Spinal cord (tissue), 10 donors: ENCODE results near the gene PPP6R2. TPM values are rescaled to one million over a fixed set of nuclear protein-coding genes. Genes with fewer than 3 reads are reported as not detected.
"Not testable (repeated sequence)": the region's sequence is repeated elsewhere in the genome, so short reads cannot be mapped to it uniquely, and the experiment has no call there.

Experiments used
- DNase-seq, 6 donors: peaks; one replicate each; pipeline versions ENCODE4 v3.0.0 to v3.0.0-alpha.2; 2013 to 2015; ENCODE audit warnings: low spot score in 6 of 6, low read depth in 4 of 6
- H3K27ac ChIP-seq: one replicate; pipeline ENCODE4 v1.5.1; 2013; ENCODE audit warnings: low read depth, low read length, control low read depth
- H3K27me3 ChIP-seq: one replicate; pipeline ENCODE4 v1.6.1; 2013; ENCODE audit warnings: low read length; ENCODE audit not compliant: control insufficient read depth, insufficient read depth
- H3K36me3 ChIP-seq: one replicate; pipeline ENCODE4 v1.6.1; 2013; ENCODE audit warnings: low read length; ENCODE audit not compliant: control insufficient read depth, insufficient read depth
- H3K4me1 ChIP-seq: one replicate; pipeline ENCODE4 v1.6.1; 2013; ENCODE audit warnings: low read length; ENCODE audit not compliant: control insufficient read depth, insufficient read depth
- H3K4me3 ChIP-seq: one replicate; pipeline ENCODE4 v1.5.1; 2013; ENCODE audit warnings: low read depth, low read length, control low read depth
- H3K9me3 ChIP-seq: one replicate; pipeline ENCODE4 v1.6.1; 2013; ENCODE audit warnings: low read length; ENCODE audit not compliant: control insufficient read depth, insufficient read depth
- WGBS: methylation state at CpG from one replicate; pipeline ENCODE4 v1.1.5; 2013; ENCODE audit warnings: missing lambda C conversion rate; ENCODE audit not compliant: insufficient coverage; 5-methylcytosine and 5-hydroxymethylcytosine counted together
- polyA plus RNA-seq, 2 donors: library from polyadenylated mRNA; unstranded; fragments of 120-200 nt; gene quantifications; one replicate each; pipeline ENCODE4 v1.2.1, GENCODE V29; 2013; ENCODE audit not compliant: insufficient read length in 2 of 2
- total RNA-seq, 2 donors: library from RNA; depleted of rRNA in 1 of 2; stranded (reverse); fragments of 120-200 nt in 1 of 2; fragments of >200 nt in 1 of 2; gene quantifications; one replicate each; pipeline versions ENCODE4 v1.2.3 to v1.2.4, GENCODE V29; 2013 to 2014
- donor health status: healthy.

The PPP6R2 gene
- total and polyA plus RNA-seq, 4 donors: 42.9 to 84.9 (median 67.5) TPM

GRCh38 chr22:50406416-50407170 is 63.5 kb downstream of the PPP6R2 start:
- peaks cover 9% of the 10 kb centered on the region for H3K4me1 ChIP-seq
- peaks cover 72% of the 10 kb centered on the region for H3K36me3 ChIP-seq
- DNase-seq: no peak
- H3K27me3 ChIP-seq: no peaks in the 10 kb centered on the region
- WGBS: 93% methylated on average over 24 of the region's 25 CpGs
- H3K4me3 ChIP-seq: no peak overlapping the region
- no peak overlapping the region for H3K27ac ChIP-seq
- no peaks in the 10 kb centered on the region for H3K9me3 ChIP-seq

- H3K4me1 ChIP-seq: peaks cover 6% of the 10 kb centered on the region
- H3K9me3 ChIP-seq: no peaks in the 10 kb centered on the region
- no peak overlapping the region for H3K27ac ChIP-seq
- no peaks in the 10 kb centered on the region for H3K27me3 ChIP-seq
- no peak overlapping the region for H3K4me3 ChIP-seq
- H3K36me3 ChIP-seq: peaks cover 71% of the 10 kb centered on the region
- DNase-seq: no peak
- WGBS: 94% methylated on average over 10 of the region's 13 CpGs
Measured at GRCh38 chr22:50408311-50408710, 65.2 kb downstream of the PPP6R2 start.

- not testable (repeated sequence) for H3K4me3 ChIP-seq, H3K4me1 ChIP-seq, H3K9me3 ChIP-seq, DNase-seq, H3K27me3 ChIP-seq, H3K27ac ChIP-seq
- H3K36me3 ChIP-seq: peaks cover 71% of the 10 kb centered on the region
- 80% methylated on average over 1 of the region's 9 CpGs for WGBS
Measured at GRCh38 chr22:50408954-50409353, 65.8 kb downstream of the PPP6R2 start.

GRCh38 chr22:50414476-50415248 is 71.5 kb downstream of the PPP6R2 start:
- no peak overlapping the region for H3K27ac ChIP-seq
- H3K9me3 ChIP-seq: no peaks in the 10 kb centered on the region
- no peaks in the 10 kb centered on the region for H3K27me3 ChIP-seq
- WGBS: 96% methylated on average over 31 of the region's 31 CpGs
- H3K4me1 ChIP-seq: no peaks in the 10 kb centered on the region
- H3K36me3 ChIP-seq: peaks cover 77% of the 10 kb centered on the region
- H3K4me3 ChIP-seq: no peak overlapping the region
- no peak for DNase-seq

GRCh38 chr22:50415426-50415825 is 72.3 kb downstream of the PPP6R2 start:
- DNase-seq: no peak
- 97% methylated on average over 12 of the region's 12 CpGs for WGBS

GRCh38 chr22:50416996-50417395 is 73.9 kb downstream of the PPP6R2 start:
- Histone ChIP-seq H3K9me3 (no peaks in the 10 kb centered on the region), H3K4me3 (no peak overlapping the region), H3K27me3 (no peaks in the 10 kb centered on the region), H3K4me1 (no peaks in the 10 kb centered on the region), H3K36me3 (peaks cover 84% of the 10 kb centered on the region), H3K27ac (no peak overlapping the region)
- 88% methylated on average over 6 of the region's 8 CpGs for WGBS
- no peak for DNase-seq

More at GRCh38 chr22:50415426-50415825, 72.3 kb downstream of the PPP6R2 start:
- no peaks in the 10 kb centered on the region for H3K9me3 ChIP-seq
- H3K27ac ChIP-seq: no peak overlapping the region
- no peaks in the 10 kb centered on the region for H3K27me3 ChIP-seq
- H3K4me1 ChIP-seq: no peaks in the 10 kb centered on the region
- H3K4me3 ChIP-seq: no peak overlapping the region
- H3K36me3 ChIP-seq: peaks cover 84% of the 10 kb centered on the region

- 90% methylated on average over 9 of the region's 13 CpGs for WGBS
- H3K36me3 ChIP-seq: peaks cover 91% of the 10 kb centered on the region
- no peak overlapping the region for H3K4me3 ChIP-seq
- no peak overlapping the region for H3K27ac ChIP-seq
- no peak for DNase-seq
- no peaks in the 10 kb centered on the region for H3K9me3 ChIP-seq
- H3K27me3 ChIP-seq: no peaks in the 10 kb centered on the region
- H3K4me1 ChIP-seq: no peaks in the 10 kb centered on the region
Measured at GRCh38 chr22:50417411-50418210, 74.5 kb downstream of the PPP6R2 start.

- H3K4me1 ChIP-seq: no peaks in the 10 kb centered on the region
- H3K27me3 ChIP-seq: no peaks in the 10 kb centered on the region
- no peak for DNase-seq
- 96% methylated on average over 5 of the region's 5 CpGs for WGBS
- no peaks in the 10 kb centered on the region for H3K9me3 ChIP-seq
- H3K4me3 ChIP-seq: no peak overlapping the region
- H3K27ac ChIP-seq: no peak overlapping the region
- peaks cover 93% of the 10 kb centered on the region for H3K36me3 ChIP-seq
Measured at GRCh38 chr22:50418624-50419023, 75.5 kb downstream of the PPP6R2 start.

- over 99% methylated on average over 9 of the region's 9 CpGs for WGBS
- DNase-seq: no peak
- Histone ChIP-seq H3K27me3 (no peaks in the 10 kb centered on the region), H3K27ac (no peak overlapping the region), H3K4me1 (no peaks in the 10 kb centered on the region), H3K4me3 (no peak overlapping the region), H3K9me3 (no peaks in the 10 kb centered on the region), H3K36me3 (peaks cover 93% of the 10 kb centered on the region)
Measured at GRCh38 chr22:50419116-50419515, 76.0 kb downstream of the PPP6R2 start.
